Fibroblast of the aortic adventitia (primary cell): ENCODE measurements around the gene IST1. TPM values are rescaled to one million over a fixed set of nuclear protein-coding genes. Genes with fewer than 3 reads are reported as not detected.

Experiments
- DNase-seq: peaks from one replicate; pipeline ENCODE4 v3.0.0-alpha.2; 2010; ENCODE audit warnings: low read depth
- H3K4me3 ChIP-seq: 2 replicates; pipeline ENCODE4 v1.5.1; 2011; ENCODE audit warnings: low read depth, mild to moderate bottlenecking, control low read depth, low read length, moderate library complexity
- total RNA-seq: library from RNA; depleted of rRNA; stranded (reverse); fragments of >200 nt; gene quantifications from 2 replicates; pipeline ENCODE4 v1.2.3, GENCODE V29; 2012; ENCODE audit warnings: low replicate concordance
- TF ChIP-seq, protein P1 (sequence below): IDR thresholded peaks from 2 replicates; pipeline ENCODE4 v1.5.1; 2011; ENCODE audit warnings: mild to moderate bottlenecking, low read length, control low read depth, inconsistent platforms; ENCODE audit not compliant: insufficient read depth

The IST1 gene
- total RNA-seq, 1 donor = 172 TPM

- no peak overlapping the region for H3K4me3 ChIP-seq
- TF ChIP-seq, protein P1, sequence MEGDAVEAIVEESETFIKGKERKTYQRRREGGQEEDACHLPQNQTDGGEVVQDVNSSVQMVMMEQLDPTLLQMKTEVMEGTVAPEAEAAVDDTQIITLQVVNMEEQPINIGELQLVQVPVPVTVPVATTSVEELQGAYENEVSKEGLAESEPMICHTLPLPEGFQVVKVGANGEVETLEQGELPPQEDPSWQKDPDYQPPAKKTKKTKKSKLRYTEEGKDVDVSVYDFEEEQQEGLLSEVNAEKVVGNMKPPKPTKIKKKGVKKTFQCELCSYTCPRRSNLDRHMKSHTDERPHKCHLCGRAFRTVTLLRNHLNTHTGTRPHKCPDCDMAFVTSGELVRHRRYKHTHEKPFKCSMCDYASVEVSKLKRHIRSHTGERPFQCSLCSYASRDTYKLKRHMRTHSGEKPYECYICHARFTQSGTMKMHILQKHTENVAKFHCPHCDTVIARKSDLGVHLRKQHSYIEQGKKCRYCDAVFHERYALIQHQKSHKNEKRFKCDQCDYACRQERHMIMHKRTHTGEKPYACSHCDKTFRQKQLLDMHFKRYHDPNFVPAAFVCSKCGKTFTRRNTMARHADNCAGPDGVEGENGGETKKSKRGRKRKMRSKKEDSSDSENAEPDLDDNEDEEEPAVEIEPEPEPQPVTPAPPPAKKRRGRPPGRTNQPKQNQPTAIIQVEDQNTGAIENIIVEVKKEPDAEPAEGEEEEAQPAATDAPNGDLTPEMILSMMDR = no peak
- no peak for DNase-seq
Observed at GRCh38 chr16:71889147-71889546, 6.2 kb upstream of the IST1 start.

DNA sequence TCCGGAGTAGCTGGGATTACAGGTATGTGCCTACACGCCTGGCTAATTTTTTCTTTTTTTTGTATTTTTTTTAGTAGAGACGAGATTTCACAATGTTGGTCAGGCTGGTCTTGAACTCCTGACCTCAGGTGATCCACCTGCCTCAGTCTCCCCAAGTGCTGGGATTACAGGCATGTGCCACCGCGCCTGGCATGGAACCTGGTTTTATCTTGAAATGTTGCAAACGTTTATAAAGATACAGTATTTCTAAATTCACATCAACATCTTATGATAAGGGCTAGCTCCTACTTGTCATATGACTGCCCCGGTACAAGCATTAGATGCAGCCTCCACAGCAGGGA is 1.5 kb upstream of the IST1 start:
- no peak for DNase-seq
- TF ChIP-seq, protein P1 = no peak

DNA sequence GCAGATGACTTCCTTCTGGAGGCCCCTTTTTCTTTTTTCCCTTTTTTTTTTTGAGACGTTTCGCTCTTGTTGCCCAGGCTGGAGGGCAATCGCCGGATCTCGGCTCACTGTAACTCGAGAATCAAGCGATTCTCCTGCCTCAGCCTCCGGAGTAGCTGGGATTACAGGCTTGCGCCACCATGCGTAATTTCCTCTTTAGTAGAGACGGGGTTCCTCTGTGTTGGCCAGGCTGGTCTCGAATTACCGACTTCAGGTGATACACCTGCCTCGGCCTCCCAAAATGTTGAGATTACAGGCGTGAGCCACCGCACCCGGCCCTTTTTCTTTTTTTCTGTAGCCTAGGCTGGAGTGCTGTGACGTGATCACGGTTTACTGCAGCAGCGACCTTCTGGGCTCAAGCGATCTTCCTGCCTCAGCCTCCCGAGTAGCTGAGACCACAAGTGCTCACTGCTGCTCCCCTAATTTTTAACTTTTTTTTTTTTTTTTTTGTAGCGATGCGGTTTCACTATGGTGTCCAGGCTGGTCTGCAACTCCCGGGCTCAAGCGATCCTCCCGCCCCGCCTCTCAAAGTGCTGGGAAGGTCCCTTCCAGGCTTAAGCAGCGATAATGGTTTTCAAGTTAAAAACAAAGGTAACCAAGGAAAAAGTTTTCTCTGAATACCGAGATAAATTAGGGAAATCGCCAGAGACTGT is 956 bp upstream of the IST1 start:
- peak overlapping the region; percentile 87 for H3K4me3 ChIP-seq
- peak; percentile 68 for DNase-seq
- TF ChIP-seq, protein P1 = no peak

More for the DNA sequence above, 1.5 kb upstream of the IST1 start:
- peak overlapping the region; percentile 87 for H3K4me3 ChIP-seq

- TF ChIP-seq, protein P1 = no peak
- H3K4me3 ChIP-seq = peak overlapping the region; percentile 87
- DNase-seq = peak; percentile 55
Observed at GRCh38 chr16:71895679-71896365, 491 bp downstream of the IST1 start.

- TF ChIP-seq, protein P1 = no peak
- DNase-seq = no peak
- H3K4me3 ChIP-seq = peak overlapping the region; percentile 87
Observed at GRCh38 chr16:71896764-71897368, 1.5 kb downstream of the IST1 start.

DNA sequence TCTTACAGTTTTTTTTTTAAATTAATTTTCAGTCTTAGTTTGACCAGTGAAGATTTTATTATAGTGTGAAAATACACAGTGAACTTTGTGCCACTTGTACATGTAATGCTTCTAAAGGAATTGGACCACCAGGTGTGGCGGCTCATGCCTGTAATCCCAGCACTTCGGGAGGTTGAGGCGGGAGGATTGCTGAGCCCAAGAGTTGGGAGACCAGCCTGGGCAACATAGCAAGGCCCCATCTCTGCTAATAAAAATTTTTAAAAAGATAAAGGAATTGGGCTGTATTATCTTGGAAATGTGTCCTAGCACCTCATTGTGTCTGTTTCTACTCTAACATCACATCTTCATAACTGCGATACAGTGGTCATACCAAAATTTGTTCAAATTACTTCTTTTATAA is 3.8 kb downstream of the IST1 start:
- no peak for DNase-seq
- TF ChIP-seq, protein P1 = no peak

More for the DNA sequence above, 3.8 kb downstream of the IST1 start:
- H3K4me3 ChIP-seq = no peak overlapping the region
